ENCODE data around the gene CALHM6. TPM values are rescaled to one million over a fixed set of nuclear protein-coding genes. Genes with fewer than 3 reads are reported as not detected.
A peak's percentile ranks its signal among the peaks of the same experiment; 100 is the strongest.

The CALHM6 gene
- polyA plus RNA-seq, 3 donors, result 47.7 to 367 (median 261) TPM

DNA sequence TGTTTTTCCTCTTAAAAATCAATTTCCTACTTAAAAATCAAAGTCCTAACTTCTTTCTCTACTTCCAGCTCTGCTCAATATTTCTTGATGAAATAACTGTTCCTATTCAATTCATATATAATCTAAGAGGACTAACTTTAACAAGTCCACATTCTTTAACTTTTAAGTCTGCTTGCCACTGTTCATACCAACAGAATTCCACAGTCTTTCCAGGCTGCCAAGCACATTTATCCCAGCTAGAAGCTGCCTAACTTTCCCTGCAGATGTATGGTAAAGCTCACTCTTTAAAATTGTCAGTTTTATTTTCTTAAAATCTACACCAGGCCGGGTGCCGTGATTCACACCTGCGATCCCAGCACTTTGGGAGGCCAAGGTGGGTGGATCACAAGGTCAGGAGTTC lies 11.5 kb downstream of the CALHM6 start:
- 100% methylated on average over 1 of the region's 3 CpGs for WGBS (ENCODE audit: insufficient coverage)
- Mint-ChIP-seq H3K27me3 (ENCODE audit: low read depth in 3 of 3) (no peaks in the 10 kb centered on the region), H3K4me1 (peaks cover 49% of the 10 kb centered on the region), H3K36me3 (no peaks in the 10 kb centered on the region), H3K9me3 (peaks cover 0 to 4% (median 3%) of the 10 kb centered on the region in 7 donors), H3K4me3 (no peak overlapping the region), H3K27ac (no peak overlapping the region)
- Histone ChIP-seq H3K36me3 (replicated peaks in 1 of 2; ENCODE audit: control insufficient read depth in 1 of 2, insufficient read depth in 2 of 2, low read length in 2 of 2) (no peaks in the 10 kb centered on the region), H3K4me2 (replicated peaks; ENCODE audit: extremely low read depth, low read length, poor library complexity, severe bottlenecking) (no peak overlapping the region), H3K27me3 (ENCODE audit: control insufficient read depth in 2 of 2, insufficient read depth in 2 of 2, low read length in 2 of 2) (no peaks in the 10 kb centered on the region), H2AFZ (ENCODE audit: insufficient read depth, low read depth, low read length, poor library complexity, severe bottlenecking) (no peak overlapping the region), H3K4me1 (ENCODE audit: control insufficient read depth in 1 of 2, insufficient read depth in 2 of 2, low read length in 2 of 2) (peaks cover 39 to 47% of the 10 kb centered on the region in 2 donors), H4K20me1 (ENCODE audit: insufficient read depth, low read length) (no peaks in the 10 kb centered on the region), H3K9me3 (replicated peaks in 1 of 2; ENCODE audit: control insufficient read depth in 1 of 2, insufficient read depth in 1 of 2, low read length in 2 of 2) (no peaks in the 10 kb centered on the region), H3K27ac (ENCODE audit: low read depth in 1 of 2, low read length in 2 of 2) (no peak overlapping the region), H3K4me3 (replicated peaks in 1 of 3; ENCODE audit: low read depth in 2 of 3, low read length in 3 of 3) (no peak overlapping the region), H3K9ac (ENCODE audit: insufficient read depth, low read length, poor library complexity, severe bottlenecking) (no peak overlapping the region), H3K79me2 (ENCODE audit: insufficient read depth, low read length) (no peaks in the 10 kb centered on the region)
- intact Hi-C loops (cut with micrococcal nuclease), result no loop called here
- DNase-seq, result no peak
- TF ChIP-seq, protein P1, sequence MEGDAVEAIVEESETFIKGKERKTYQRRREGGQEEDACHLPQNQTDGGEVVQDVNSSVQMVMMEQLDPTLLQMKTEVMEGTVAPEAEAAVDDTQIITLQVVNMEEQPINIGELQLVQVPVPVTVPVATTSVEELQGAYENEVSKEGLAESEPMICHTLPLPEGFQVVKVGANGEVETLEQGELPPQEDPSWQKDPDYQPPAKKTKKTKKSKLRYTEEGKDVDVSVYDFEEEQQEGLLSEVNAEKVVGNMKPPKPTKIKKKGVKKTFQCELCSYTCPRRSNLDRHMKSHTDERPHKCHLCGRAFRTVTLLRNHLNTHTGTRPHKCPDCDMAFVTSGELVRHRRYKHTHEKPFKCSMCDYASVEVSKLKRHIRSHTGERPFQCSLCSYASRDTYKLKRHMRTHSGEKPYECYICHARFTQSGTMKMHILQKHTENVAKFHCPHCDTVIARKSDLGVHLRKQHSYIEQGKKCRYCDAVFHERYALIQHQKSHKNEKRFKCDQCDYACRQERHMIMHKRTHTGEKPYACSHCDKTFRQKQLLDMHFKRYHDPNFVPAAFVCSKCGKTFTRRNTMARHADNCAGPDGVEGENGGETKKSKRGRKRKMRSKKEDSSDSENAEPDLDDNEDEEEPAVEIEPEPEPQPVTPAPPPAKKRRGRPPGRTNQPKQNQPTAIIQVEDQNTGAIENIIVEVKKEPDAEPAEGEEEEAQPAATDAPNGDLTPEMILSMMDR (IDR thresholded peaks at IDR 0.05), result no peak

DNA sequence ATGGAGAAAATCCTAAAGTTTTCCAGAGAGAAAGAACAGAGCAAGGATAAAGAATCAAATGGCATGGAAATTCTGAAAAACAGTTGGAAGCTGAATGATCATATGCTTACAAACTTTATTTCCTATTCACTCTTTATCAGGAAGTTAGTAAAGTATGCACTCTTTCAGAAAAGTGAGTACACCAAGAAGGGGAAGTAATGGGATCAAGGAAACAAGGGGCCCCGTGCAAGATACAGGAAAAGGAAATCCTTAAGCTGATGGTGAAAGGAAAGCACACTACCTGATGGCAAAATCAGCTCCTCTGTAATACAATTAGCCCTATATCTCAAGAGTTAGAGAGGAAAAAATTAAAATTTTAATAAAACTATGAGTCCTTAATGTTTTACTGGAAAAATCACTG lies 14.0 kb downstream of the CALHM6 start:
- peak overlapping the region; percentile 83 to 90 for H3K27ac ChIP-seq (ENCODE audit: low read depth in 1 of 2, low read length in 2 of 2)
- H3K79me2 ChIP-seq (ENCODE audit: insufficient read depth, low read length), result no peaks in the 10 kb centered on the region

More for the DNA sequence above, 14.0 kb downstream of the CALHM6 start:
- no CpG with 5 or more reads among the region's 1 CpG for WGBS (ENCODE audit: insufficient coverage)
- peak overlapping the region in 2 of 3 experiments; percentile 36 to 68 for H3K4me3 ChIP-seq (replicated peaks in 1 of 3; ENCODE audit: low read depth in 2 of 3, low read length in 3 of 3)
- Mint-ChIP-seq H3K9me3 (peaks cover 0 to 7% (median 4%) of the 10 kb centered on the region in 7 donors), H3K27me3 (ENCODE audit: low read depth in 3 of 3) (no peaks in the 10 kb centered on the region), H3K4me3 (peak overlapping the region; percentile 65 to 88), H3K4me1 (peaks cover 54% of the 10 kb centered on the region), H3K36me3 (no peaks in the 10 kb centered on the region), H3K27ac (peak overlapping the region; percentile 92 to 98 (median 97))
- peak overlapping the region; percentile 37 for H3K9ac ChIP-seq (ENCODE audit: insufficient read depth, low read length, poor library complexity, severe bottlenecking)
- H4K20me1 ChIP-seq (ENCODE audit: insufficient read depth, low read length), result no peaks in the 10 kb centered on the region
- H3K36me3 ChIP-seq (replicated peaks in 1 of 2; ENCODE audit: control insufficient read depth in 1 of 2, insufficient read depth in 2 of 2, low read length in 2 of 2), result no peaks in the 10 kb centered on the region
- peaks cover 39 to 54% of the 10 kb centered on the region in 2 donors for H3K4me1 ChIP-seq (ENCODE audit: control insufficient read depth in 1 of 2, insufficient read depth in 2 of 2, low read length in 2 of 2)
- no peaks in the 10 kb centered on the region for H3K9me3 ChIP-seq (replicated peaks in 1 of 2; ENCODE audit: control insufficient read depth in 1 of 2, insufficient read depth in 1 of 2, low read length in 2 of 2)
- DNase-seq, result peak; percentile 44 to 77 (median 68)
- peak overlapping the region; percentile 72 for H3K4me2 ChIP-seq (replicated peaks; ENCODE audit: extremely low read depth, low read length, poor library complexity, severe bottlenecking)
- H3K27me3 ChIP-seq (ENCODE audit: control insufficient read depth in 2 of 2, insufficient read depth in 2 of 2, low read length in 2 of 2), result no peaks in the 10 kb centered on the region
- TF ChIP-seq, protein P1 (IDR thresholded peaks at IDR 0.05), result no peak
- intact Hi-C loops (cut with micrococcal nuclease), result no loop called here
- H2AFZ ChIP-seq (ENCODE audit: insufficient read depth, low read depth, low read length, poor library complexity, severe bottlenecking), result no peak overlapping the region
